OCI-LY1 (cell line): Measurements from ENCODE around the gene C2CD4B.

Experiments
- H2AFZ ChIP-seq: fragments of 200-600 bp; sonication (generic), shearing (Covaris generic); 2 replicates; pipeline ENCODE4 v1.6.0; 2014; ENCODE audit warnings: antibody characterized with exemption, mild to moderate bottlenecking, low read length
- H3F3A ChIP-seq: fragments of 200-600 bp; sonication (generic), shearing (Covaris generic); 2 replicates; pipeline ENCODE4 v1.6.0; 2014; ENCODE audit warnings: mild to moderate bottlenecking, antibody characterized with exemption, low read length, moderate library complexity; ENCODE audit not compliant: insufficient read depth
- H3K27ac ChIP-seq: fragments of 200-600 bp; sonication (generic); 2 replicates; pipeline ENCODE4 v1.5.1; 2014; ENCODE audit warnings: low read length, mixed run types, mild to moderate bottlenecking, low read depth; ENCODE audit not compliant: poor library complexity, severe bottlenecking
- H3K27me3 ChIP-seq: fragments of 200-600 bp; sonication (generic); 2 replicates; pipeline ENCODE4 v1.6.0; 2014; ENCODE audit warnings: antibody characterized with exemption, mild to moderate bottlenecking, low read length, moderate library complexity; ENCODE audit not compliant: insufficient read depth
- H3K36me3 ChIP-seq: fragments of 200-600 bp; sonication (generic); 2 replicates; pipeline ENCODE4 v1.6.1; 2014; ENCODE audit warnings: mild to moderate bottlenecking, antibody characterized with exemption, low read length, moderate library complexity, mixed read lengths; ENCODE audit not compliant: insufficient read depth
- H3K4me1 ChIP-seq: fragments of 200-600 bp; sonication (generic); 2 replicates; pipeline ENCODE4 v1.5.1; 2014; ENCODE audit warnings: mild to moderate bottlenecking, low read length, moderate library complexity; ENCODE audit not compliant: insufficient read depth, severe bottlenecking
- H3K4me2 ChIP-seq: fragments of 200-600 bp; sonication (generic), shearing (Covaris generic); 2 replicates; pipeline ENCODE4 v1.6.1; 2014; ENCODE audit warnings: low read length
- H3K4me3 ChIP-seq: fragments of 200-600 bp; sonication (generic); 2 replicates; pipeline ENCODE4 v1.5.1; 2014; ENCODE audit warnings: low read length, low read depth, mild to moderate bottlenecking, mixed read lengths; ENCODE audit not compliant: poor library complexity, severe bottlenecking
- H3K79me2 ChIP-seq: fragments of 200-600 bp; shearing (Covaris generic); 2 replicates; pipeline ENCODE4 v1.6.1; 2016; ENCODE audit warnings: mixed run types, low read length, mixed read lengths; ENCODE audit not compliant: insufficient read depth
- H3K9ac ChIP-seq: fragments of 200-600 bp; sonication (generic), shearing (Covaris generic); 2 replicates; pipeline ENCODE4 v1.6.1; 2014; ENCODE audit warnings: mild to moderate bottlenecking, low read length, mixed read lengths
- H3K9me2 ChIP-seq: fragments of 200-600 bp; sonication (generic), shearing (Covaris generic); 2 replicates; pipeline ENCODE4 v1.6.1; 2014; ENCODE audit warnings: low read depth, mild to moderate bottlenecking, low read length, mixed read lengths
- H3K9me3 ChIP-seq: fragments of 200-600 bp; shearing (Covaris generic); 2 replicates; pipeline ENCODE4 v1.6.1; 2014; ENCODE audit warnings: low read length, mixed read lengths
- H4K20me1 ChIP-seq: fragments of 200-600 bp; sonication (generic), shearing (Covaris generic); 2 replicates; pipeline ENCODE4 v1.6.0; 2016; ENCODE audit warnings: mild to moderate bottlenecking, low read length; ENCODE audit not compliant: insufficient read depth
- EZH2 ChIP-seq: fragments of 200-600 bp; sonication (generic), shearing (Covaris generic); IDR thresholded peaks from 2 replicates; pipeline ENCODE4 v1.8.0; 2017; ENCODE audit warnings: borderline replicate concordance, mixed run types, mild to moderate bottlenecking, antibody characterized with exemption, low read length, moderate library complexity, mixed read lengths
- TF ChIP-seq, protein P1 (sequence below): fragments of 200-600 bp; sonication (generic), shearing (Covaris generic); IDR thresholded peaks from 2 replicates; pipeline ENCODE4 v1.5.1; 2017; ENCODE audit warnings: mild to moderate bottlenecking, antibody characterized with exemption, low read length, moderate library complexity, mixed read lengths

The C2CD4B gene

DNA sequence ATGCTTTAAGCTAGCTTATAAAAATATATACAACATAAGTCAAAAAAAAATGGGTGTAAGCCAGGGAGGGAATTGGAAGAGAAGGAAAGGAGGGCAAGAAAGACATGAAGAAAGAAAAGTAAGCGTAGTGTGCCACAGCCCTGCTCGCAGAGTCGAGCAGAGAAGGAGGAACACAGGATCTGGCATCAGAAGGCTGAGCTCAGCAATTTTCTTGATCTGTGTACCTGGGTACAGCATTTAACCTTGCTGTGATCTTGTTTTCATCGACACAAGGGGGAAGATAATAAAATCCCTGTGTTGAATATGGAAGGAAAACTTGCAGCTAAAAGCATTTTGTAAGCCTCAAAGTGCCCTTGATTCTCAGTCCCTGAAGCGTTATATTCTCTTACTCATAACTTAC, 23.7 kb upstream of the C2CD4B start:
- H3K79me2 ChIP-seq, result no peaks in the 10 kb centered on the region
- H4K20me1 ChIP-seq, result no peaks in the 10 kb centered on the region
- H3K27me3 ChIP-seq, result no peaks in the 10 kb centered on the region
- H3K4me2 ChIP-seq, result no peak overlapping the region
- no peaks in the 10 kb centered on the region for H3K9me2 ChIP-seq
- H3K27ac ChIP-seq, result no peak overlapping the region
- no peak overlapping the region for H3K4me3 ChIP-seq
- no peak overlapping the region for H3K9ac ChIP-seq
- H3F3A ChIP-seq, result no peaks in the 10 kb centered on the region
- H3K36me3 ChIP-seq, result no peaks in the 10 kb centered on the region
- no peak overlapping the region for H2AFZ ChIP-seq
- no peaks in the 10 kb centered on the region for H3K9me3 ChIP-seq
- H3K4me1 ChIP-seq, result no peaks in the 10 kb centered on the region
- TF ChIP-seq EZH2, result no peak
- TF ChIP-seq, protein P1, sequence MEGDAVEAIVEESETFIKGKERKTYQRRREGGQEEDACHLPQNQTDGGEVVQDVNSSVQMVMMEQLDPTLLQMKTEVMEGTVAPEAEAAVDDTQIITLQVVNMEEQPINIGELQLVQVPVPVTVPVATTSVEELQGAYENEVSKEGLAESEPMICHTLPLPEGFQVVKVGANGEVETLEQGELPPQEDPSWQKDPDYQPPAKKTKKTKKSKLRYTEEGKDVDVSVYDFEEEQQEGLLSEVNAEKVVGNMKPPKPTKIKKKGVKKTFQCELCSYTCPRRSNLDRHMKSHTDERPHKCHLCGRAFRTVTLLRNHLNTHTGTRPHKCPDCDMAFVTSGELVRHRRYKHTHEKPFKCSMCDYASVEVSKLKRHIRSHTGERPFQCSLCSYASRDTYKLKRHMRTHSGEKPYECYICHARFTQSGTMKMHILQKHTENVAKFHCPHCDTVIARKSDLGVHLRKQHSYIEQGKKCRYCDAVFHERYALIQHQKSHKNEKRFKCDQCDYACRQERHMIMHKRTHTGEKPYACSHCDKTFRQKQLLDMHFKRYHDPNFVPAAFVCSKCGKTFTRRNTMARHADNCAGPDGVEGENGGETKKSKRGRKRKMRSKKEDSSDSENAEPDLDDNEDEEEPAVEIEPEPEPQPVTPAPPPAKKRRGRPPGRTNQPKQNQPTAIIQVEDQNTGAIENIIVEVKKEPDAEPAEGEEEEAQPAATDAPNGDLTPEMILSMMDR, result no peak

DNA sequence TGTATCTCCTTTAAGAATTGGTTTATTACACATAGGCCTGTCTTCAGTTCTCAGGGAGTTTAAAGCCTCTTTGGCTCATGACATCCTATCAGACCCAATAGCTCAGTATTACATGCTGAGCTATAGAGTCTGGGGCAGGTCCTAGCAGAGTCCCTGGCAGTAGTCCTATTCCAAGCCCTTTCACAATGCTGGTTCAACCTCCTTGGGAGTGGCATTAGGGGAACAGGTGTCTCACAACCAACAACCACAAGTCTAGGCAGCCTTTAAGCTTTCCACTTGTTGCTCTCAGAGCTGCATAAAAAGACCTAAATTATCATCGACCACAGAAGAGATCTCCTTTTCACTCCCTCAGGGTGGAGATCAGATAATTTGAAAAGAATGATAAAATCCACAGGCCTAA, 22.8 kb upstream of the C2CD4B start:
- no peaks in the 10 kb centered on the region for H3F3A ChIP-seq
- no peaks in the 10 kb centered on the region for H3K9me2 ChIP-seq
- no peaks in the 10 kb centered on the region for H4K20me1 ChIP-seq
- TF ChIP-seq EZH2, result no peak
- TF ChIP-seq, protein P1, result no peak
- H3K27ac ChIP-seq, result no peak overlapping the region
- no peaks in the 10 kb centered on the region for H3K4me1 ChIP-seq
- H3K4me3 ChIP-seq, result no peak overlapping the region
- no peak overlapping the region for H2AFZ ChIP-seq
- H3K9me3 ChIP-seq, result no peaks in the 10 kb centered on the region
- H3K9ac ChIP-seq, result no peak overlapping the region
- no peaks in the 10 kb centered on the region for H3K79me2 ChIP-seq
- no peak overlapping the region for H3K4me2 ChIP-seq
- no peaks in the 10 kb centered on the region for H3K27me3 ChIP-seq
- H3K36me3 ChIP-seq, result no peaks in the 10 kb centered on the region

- H4K20me1 ChIP-seq, result no peaks in the 10 kb centered on the region
- TF ChIP-seq, protein P1, result no peak
- TF ChIP-seq EZH2, result no peak
Observed at GRCh38 chr15:62187425-62187824, 22.3 kb upstream of the C2CD4B start.

More at GRCh38 chr15:62187425-62187824, 22.3 kb upstream of the C2CD4B start:
- no peak overlapping the region for H2AFZ ChIP-seq
- H3K27me3 ChIP-seq, result no peaks in the 10 kb centered on the region
- H3F3A ChIP-seq, result no peaks in the 10 kb centered on the region
- H3K9me3 ChIP-seq, result no peaks in the 10 kb centered on the region
- no peaks in the 10 kb centered on the region for H3K4me1 ChIP-seq
- no peaks in the 10 kb centered on the region for H3K79me2 ChIP-seq
- no peak overlapping the region for H3K4me3 ChIP-seq
- no peak overlapping the region for H3K27ac ChIP-seq
- no peak overlapping the region for H3K9ac ChIP-seq
- H3K9me2 ChIP-seq, result no peaks in the 10 kb centered on the region
- H3K36me3 ChIP-seq, result no peaks in the 10 kb centered on the region
- H3K4me2 ChIP-seq, result no peak overlapping the region
